HepG2 (cell line): ENCODE data around the gene SLC16A4. TPM values are rescaled to one million over a fixed set of nuclear protein-coding genes. Genes with fewer than 3 reads are reported as not detected.

Experiments
- ATAC-seq: fragments of 200-7000 bp; cut with Tn5 transposase; 3 replicates; pipeline ENCODE4 v1.9.1; 2020; ENCODE audit warnings: mild to moderate bottlenecking, moderate library complexity
- BruUV-seq: library from RNA; stranded (reverse); fragments of 400-500 nt; replicated peaks from 2 replicates; lab custom pipeline; 2021; lab: Mats Ljungman, UMichigan
- CTCF ChIA-PET: fragments of 300-600 bp; formaldehyde crosslinking; extraction: SDS; loops from one replicate; lab custom pipeline; 2021; ENCODE audit warnings: low total read pairs, inconsistent platforms, low intra/inter-chr PET ratio; lab: Yijun Ruan, JAX
- POLR2A ChIA-PET: fragments of 350-600 bp; sonication (Branson Sonifier 250); formaldehyde crosslinking; loops from one replicate; lab custom pipeline; 2020; ENCODE audit warnings: antibody characterized with exemption, inconsistent platforms; lab: Yijun Ruan, JAX
- DNase-seq: peaks from one replicate; pipeline ENCODE4 v3.0.0-alpha.2; 2015; ENCODE audit warnings: low spot score
- FAIRE-seq: peaks from 3 replicates; lab custom pipeline; 2011; peaks lifted over from hg19 to GRCh38; lab: Jason Lieb, UNC
- H2AFZ ChIP-seq: one replicate; pipeline ENCODE4 v1.6.1; 2011; ENCODE audit warnings: low read length, inconsistent platforms
- H3K27ac ChIP-seq: fragments of 300-600 bp; 3 replicates; pipeline ENCODE4 v1.8.0; 2011; ENCODE audit warnings: mixed run types, mild to moderate bottlenecking, mixed read lengths, low read length, inconsistent platforms; ENCODE audit not compliant: insufficient read depth; ENCODE audit errors: extremely low read length
- H3K27me3 ChIP-seq, 2 experiments: fragments of 200-600 bp in 1 of 2; 2 replicates in 1 of 2; 3 replicates in 1 of 2; pipeline versions ENCODE4 v1.6.0 to v1.8.0; 2011; ENCODE audit warnings: low read length in 2 of 2, mild to moderate bottlenecking in 2 of 2, moderate library complexity in 2 of 2, inconsistent platforms in 1 of 2; ENCODE audit not compliant: insufficient read depth in 2 of 2, control insufficient read depth in 1 of 2
- H3K36me3 ChIP-seq, 2 experiments: fragments of 200-600 bp in 1 of 2; replicated peaks in 1 of 2; 2 replicates in 1 of 2; 3 replicates in 1 of 2; pipeline versions ENCODE4 v1.5.1 to v1.8.0; 2011; ENCODE audit warnings: low read length in 2 of 2, inconsistent platforms in 1 of 2; ENCODE audit not compliant: insufficient read depth in 2 of 2, control insufficient read depth in 1 of 2
- H3K4me1 ChIP-seq: 2 replicates; pipeline ENCODE4 v1.5.1; 2012; ENCODE audit warnings: low read length, inconsistent platforms; ENCODE audit not compliant: insufficient read depth
- H3K4me2 ChIP-seq: 2 replicates; pipeline ENCODE4 v1.6.0; 2011; ENCODE audit warnings: low read depth, low read length, inconsistent platforms
- H3K4me3 ChIP-seq, 3 experiments: fragments of 200-600 bp in 1 of 3; sonication (generic), shearing (Covaris generic) in 1 of 3; replicated peaks in 1 of 3; 2 replicates each; pipeline ENCODE4 v1.5.1; 2011 to 2016; ENCODE audit warnings: low read length in 3 of 3, inconsistent platforms in 2 of 3, low read depth in 2 of 3, mild to moderate bottlenecking in 2 of 3, control low read depth in 1 of 3, mixed read lengths in 1 of 3; ENCODE audit not compliant: insufficient read depth in 1 of 3
- H3K79me2 ChIP-seq: one replicate; pipeline ENCODE4 v1.6.1; 2011; ENCODE audit warnings: low read length, inconsistent platforms; ENCODE audit not compliant: insufficient read depth
- H3K9ac ChIP-seq: 2 replicates; pipeline ENCODE4 v1.6.0; 2011; ENCODE audit warnings: mild to moderate bottlenecking, low read depth, low read length, inconsistent platforms; ENCODE audit not compliant: insufficient read depth
- H3K9me3 ChIP-seq: 2 replicates; pipeline ENCODE4 v1.5.1; 2012; ENCODE audit warnings: mild to moderate bottlenecking, low read length
- H4K20me1 ChIP-seq: 2 replicates; pipeline ENCODE4 v1.6.0; 2011; ENCODE audit warnings: inconsistent platforms, mild to moderate bottlenecking, low read length, moderate library complexity; ENCODE audit not compliant: insufficient read depth
- EP300 ChIP-seq, 3 experiments: sonication (generic) in 1 of 3; formaldehyde crosslinking in 1 of 3; IDR thresholded peaks; 2 replicates each; pipeline versions ENCODE4 v1.5.1 to v1.6.1; 2011 to 2020; ENCODE audit warnings: low read depth in 2 of 3, low read length in 2 of 3, borderline replicate concordance in 1 of 3, improper control_type of control experiment in 1 of 3, mild to moderate bottlenecking in 1 of 3, missing genetic modification reagents in 1 of 3, moderate library complexity in 1 of 3
- FOSL1 ChIP-seq: sonication (generic); formaldehyde crosslinking; IDR thresholded peaks from 2 replicates; pipeline ENCODE4 v1.9.0; 2021; ENCODE audit warnings: missing genetic modification reagents, borderline replicate concordance
- FOSL2 ChIP-seq: sonication (generic); formaldehyde crosslinking; IDR thresholded peaks from 2 replicates; pipeline ENCODE4 v1.4.0; 2020; ENCODE audit warnings: missing genetic modification reagents
- GATAD2A ChIP-seq: IDR thresholded peaks from 2 replicates; pipeline ENCODE4 v1.6.1; 2016
- IKZF5 ChIP-seq: IDR thresholded peaks from 2 replicates; pipeline ENCODE4 v1.6.1; 2018; ENCODE audit warnings: missing genetic modification reagents, mild to moderate bottlenecking, missing compliant biosample characterization
- LBX2 ChIP-seq: sonication (generic); formaldehyde crosslinking; IDR thresholded peaks from 2 replicates; pipeline ENCODE4 v1.5.0; 2020; ENCODE audit warnings: missing genetic modification reagents, mild to moderate bottlenecking, borderline replicate concordance
- SAP130 ChIP-seq: IDR thresholded peaks from 2 replicates; pipeline ENCODE4 v1.6.1; 2016; ENCODE audit warnings: low read depth
- TBL1XR1 ChIP-seq: fragments of 150-350 bp; IDR thresholded peaks from 2 replicates; pipeline ENCODE4 v1.6.1; 2014; ENCODE audit warnings: borderline replicate concordance, low read length; ENCODE audit not compliant: partially characterized antibody
- THRA ChIP-seq: sonication (generic); formaldehyde crosslinking; IDR thresholded peaks from 2 replicates; pipeline ENCODE4 v1.4.0; 2020; ENCODE audit warnings: missing genetic modification reagents, borderline replicate concordance
- ZBTB44 ChIP-seq: sonication (generic); formaldehyde crosslinking; IDR thresholded peaks from 2 replicates; pipeline ENCODE4 v1.4.0; 2020; ENCODE audit warnings: missing genetic modification reagents
- ZFX ChIP-seq: sonication (generic); formaldehyde crosslinking; IDR thresholded peaks from 2 replicates; pipeline ENCODE4 v1.4.0; 2020; ENCODE audit warnings: mild to moderate bottlenecking, low read depth, missing genetic modification reagents, moderate library complexity
- ZNF558 ChIP-seq: sonication (generic); formaldehyde crosslinking; IDR thresholded peaks from 2 replicates; pipeline ENCODE4 v1.9.0; 2022; ENCODE audit warnings: mild to moderate bottlenecking, missing genetic modification reagents, borderline replicate concordance
- ZNF784 ChIP-seq: sonication (generic); formaldehyde crosslinking; IDR thresholded peaks from 2 replicates; pipeline ENCODE4 v1.5.1; 2020; ENCODE audit warnings: missing genetic modification reagents, mild to moderate bottlenecking, borderline replicate concordance
- ZNF891 ChIP-seq: sonication (generic); formaldehyde crosslinking; IDR thresholded peaks from 2 replicates; pipeline ENCODE4 v1.5.0; 2020; ENCODE audit warnings: mild to moderate bottlenecking, missing genetic modification reagents
- WGBS: methylation state at CpG from one replicate; pipeline ENCODE4 v1.1.6; 2017; ENCODE audit warnings: low lambda C conversion rate; 5-methylcytosine and 5-hydroxymethylcytosine counted together
- in situ Hi-C: cut with HindIII; loops from 2 replicates; pipeline ENCODE4 v1.10.0; 2017; ENCODE audit warnings: low pct_unique_long_range_greater_than_20kb; ENCODE audit not compliant: extremely low pct_ligation_motif_present
- intact Hi-C: fragments of 100-400 bp; cut with micrococcal nuclease; formaldehyde crosslinking; loops from one replicate; pipeline ENCODE4 v1.10.0; 2022; ENCODE audit not compliant: unreplicated experiment
- polyA plus RNA-seq, 8 experiments: library from polyadenylated mRNA; depleted of rRNA in 3 of 8; stranded (reverse) in 7 of 8; unstranded in 1 of 8; fragments of >200 nt; fragmentation: Illumina TruSeq in 4 of 8; extraction: Trizol in 4 of 8; gene quantifications; 2 replicates each; pipeline versions ENCODE4 v1.2.1 to v1.2.3, GENCODE V29; 2011 to 2016; ENCODE audit warnings: low read depth in 4 of 8, missing spikeins in 1 of 8, mixed read lengths in 1 of 8; ENCODE audit not compliant: insufficient read depth in 1 of 8
- total RNA-seq, 5 experiments: library from RNA; depleted of rRNA; stranded (reverse); fragments of >200 nt; fragmentation: Illumina TruSeq; extraction: Trizol; gene quantifications; 2 replicates each; pipeline ENCODE4 v1.2.3, GENCODE V29; 2016; ENCODE audit warnings: low read depth in 1 of 5

SLC16A4 gene
- total and polyA plus RNA-seq, 2 of the 13 experiments (the other 11 are each of a cell fraction or from before 2014, with no cell fraction given), result 1.1 to 1.5 TPM

GRCh38 chr1:110337704-110338308 is 53.0 kb downstream of the SLC16A4 start (continued):
- peak; percentile 43 for TF ChIP-seq ZFX (CRISPR knock-in tag)
- peak; percentile 3; the same call in 1 of the 2 replicates for TF ChIP-seq IKZF5 (CRISPR knock-in tag)
- peak; percentile 30; the same call in 1 of the 2 replicates for TF ChIP-seq GATAD2A (CRISPR knock-in tag)
- peak; percentile 63; the same call in 1 of the 2 replicates for TF ChIP-seq ZNF891 (CRISPR knock-in tag)

- Histone ChIP-seq H3K4me2 (peak overlapping the region; percentile 94), H3K27me3 (no peaks in the 10 kb centered on the region; a peak in 1 of 5 replicates), H2AFZ (no peak overlapping the region), H3K4me1 (peaks cover 64% of the 10 kb centered on the region), H3K79me2 (peaks cover 30% of the 10 kb centered on the region), H3K4me3 (peak overlapping the region in 1 of 3 experiments; percentile 14; a peak in 1 of 6 replicates), H3K27ac (peak overlapping the region; percentile 100), H3K9ac (0 out of 2 replicates have a peak overlapping the region, but pooled peaks have one; percentile 8), H3K36me3 (peaks cover 4 to 9% of the 10 kb centered on the region in 2 experiments; a peak in 4 of 5 replicates), H4K20me1 (peaks cover 18% of the 10 kb centered on the region), H3K9me3 (no peaks in the 10 kb centered on the region)
- in situ Hi-C loops, result no loop called here
- FAIRE-seq (no peak), DNase-seq (no peak), ATAC-seq (no peak)
- ChIA-PET CTCF (no interaction called here), POLR2A (interaction anchor here (1.0 to 1.3 kb wide), 2 partner anchors 24 to 26 kb away, joined by 3 read pairs; no protein-coding TSS in a partner anchor)
- WGBS, result 20% methylated on average over 1 of the region's 1 CpG
- intact Hi-C loops, result loop anchor here (5.0 kb wide), 1 partner anchor 56 kb away; the partner anchor contains the start of gene SLC16A4
- no TSS peak for BruUV-seq
- TF ChIP-seq ZBTB44 (CRISPR knock-in tag) (no peak), SAP130 (peak; percentile 26), ZNF558 (CRISPR knock-in tag) (no peak), FOSL1 (CRISPR knock-in tag) (peak; percentile 36; the same call in 1 of the 2 replicates), LBX2 (CRISPR knock-in tag) (no peak), ZNF784 (CRISPR knock-in tag) (no peak), EP300 (IDR thresholded peaks at IDR 0.05; ENCODE audit: low read depth in 2 of 2, low read length in 2 of 2) (peak in 1 of 2 experiments; percentile 25; a peak in 1 of 4 replicates), EP300 (CRISPR knock-in tag; IDR thresholded peaks at IDR 0.05; ENCODE audit: borderline replicate concordance) (no peak), FOSL2 (CRISPR knock-in tag) (0 out of 2 replicates have a peak, but pooled peaks have one; percentile 15), THRA (no peak), TBL1XR1 (no peak), GATAD2A (CRISPR knock-in tag) (peak; percentile 31; the same call in 1 of the 2 replicates)
These were observed 54.4 kb downstream of the SLC16A4 start for GRCh38 chr1:110336300-110337039.
